HG03097 (cell line): ENCODE results near the gene CSHL1.
"Not testable (repeated sequence)": the region's sequence is repeated elsewhere in the genome, so short reads cannot be mapped to it uniquely, and the experiment has no call there.

Experiments
- ATAC-seq: cut with Tn5 transposase; IDR thresholded peaks from one replicate; pipeline ENCODE4 v1.9.1; 2021; ENCODE audit not compliant: unreplicated experiment, low FRiP score

Gene CSHL1

DNA sequence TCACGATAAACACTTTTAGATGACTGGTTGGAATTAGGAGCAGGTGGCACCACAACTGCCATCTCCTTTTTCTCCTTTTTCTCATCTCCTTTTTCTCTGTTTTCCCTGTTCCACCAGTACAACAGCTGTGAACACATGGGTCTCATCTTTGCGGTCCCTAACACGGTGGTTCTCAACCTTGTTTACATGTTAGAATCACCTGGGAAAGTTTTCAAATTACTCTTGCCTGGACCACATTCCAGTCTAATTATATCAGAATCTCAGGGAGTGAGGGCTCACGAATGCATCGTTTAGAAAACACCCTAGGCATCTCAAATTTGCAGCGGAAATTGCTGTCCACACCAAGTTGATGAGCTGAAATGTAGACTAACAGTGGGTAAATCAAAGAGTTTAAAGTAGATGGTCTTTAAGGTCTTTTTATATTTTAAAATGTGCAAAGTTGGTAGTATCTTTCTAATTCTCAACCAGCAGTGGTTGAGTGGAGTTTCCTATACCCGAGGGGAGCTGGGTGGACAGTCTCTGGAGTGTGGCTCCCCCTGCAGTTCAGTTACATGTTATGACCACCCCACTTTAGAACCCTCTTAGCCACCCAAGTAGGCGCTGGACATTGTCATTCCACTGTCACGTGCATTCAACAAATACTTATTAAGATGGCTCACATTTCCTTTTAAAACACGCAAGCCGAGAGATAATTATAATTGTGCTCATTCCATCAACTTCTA, 18.6 kb downstream of the CSHL1 start:
- ATAC-seq = not testable (repeated sequence)

DNA sequence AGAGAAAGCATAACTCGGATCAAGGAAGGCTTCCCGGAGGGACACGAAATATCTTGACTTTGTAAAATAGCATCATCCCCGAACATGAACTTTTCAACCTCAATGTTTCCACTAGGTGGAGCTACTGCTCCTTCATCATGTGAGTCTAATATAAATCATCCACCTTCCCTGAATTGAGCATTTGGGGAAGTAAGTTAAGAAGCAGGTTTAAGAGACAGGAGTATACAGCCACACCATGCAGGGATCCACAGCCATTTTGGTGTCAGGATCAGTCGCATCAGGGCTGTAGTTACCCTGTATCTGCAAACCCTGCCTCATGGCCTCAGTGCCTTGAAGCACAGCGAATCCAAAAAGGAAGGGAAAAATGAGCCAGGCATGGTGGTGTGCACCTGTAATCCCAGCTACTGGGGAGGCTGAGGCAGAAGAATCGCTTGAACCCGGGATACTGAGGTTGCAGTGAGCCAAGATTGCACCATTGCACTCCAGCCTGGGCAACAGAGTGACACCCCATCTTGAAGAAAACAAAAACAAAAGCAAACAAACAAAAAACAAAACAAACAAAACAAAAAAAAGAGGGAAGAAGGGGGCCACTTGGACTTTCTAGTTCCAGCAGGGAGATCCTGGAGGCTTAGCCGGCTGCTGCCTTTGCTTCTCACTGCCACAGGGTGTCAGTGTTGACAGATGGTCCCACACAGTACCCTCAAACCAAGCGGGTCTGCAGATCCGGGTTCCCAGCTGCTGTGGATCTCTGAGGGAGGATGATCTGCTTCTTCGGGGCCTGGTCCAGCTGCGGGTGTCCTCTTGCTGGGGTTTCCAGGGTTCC, 21.8 kb downstream of the CSHL1 start:
- ATAC-seq = not testable (repeated sequence)

DNA sequence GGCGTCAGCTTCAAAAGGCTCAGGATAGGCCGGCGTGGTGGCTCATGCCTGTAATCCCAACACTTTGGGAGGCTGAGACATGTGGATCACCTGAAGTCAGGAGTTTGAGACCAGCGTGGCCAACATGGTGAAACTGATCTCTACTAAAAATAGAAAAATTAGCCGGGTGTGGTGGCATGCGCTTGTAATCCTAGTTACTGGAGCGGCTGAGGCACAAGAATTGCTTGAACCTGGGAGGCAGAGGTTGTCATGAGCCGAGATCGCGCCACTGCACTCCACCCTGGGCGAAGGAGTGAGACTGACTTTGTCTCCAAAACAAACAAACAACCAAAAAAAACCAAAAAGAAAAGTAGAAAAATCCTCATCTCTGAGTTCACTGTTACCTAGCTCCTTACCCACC, 25.9 kb downstream of the CSHL1 start:
- not testable (repeated sequence) for ATAC-seq

DNA sequence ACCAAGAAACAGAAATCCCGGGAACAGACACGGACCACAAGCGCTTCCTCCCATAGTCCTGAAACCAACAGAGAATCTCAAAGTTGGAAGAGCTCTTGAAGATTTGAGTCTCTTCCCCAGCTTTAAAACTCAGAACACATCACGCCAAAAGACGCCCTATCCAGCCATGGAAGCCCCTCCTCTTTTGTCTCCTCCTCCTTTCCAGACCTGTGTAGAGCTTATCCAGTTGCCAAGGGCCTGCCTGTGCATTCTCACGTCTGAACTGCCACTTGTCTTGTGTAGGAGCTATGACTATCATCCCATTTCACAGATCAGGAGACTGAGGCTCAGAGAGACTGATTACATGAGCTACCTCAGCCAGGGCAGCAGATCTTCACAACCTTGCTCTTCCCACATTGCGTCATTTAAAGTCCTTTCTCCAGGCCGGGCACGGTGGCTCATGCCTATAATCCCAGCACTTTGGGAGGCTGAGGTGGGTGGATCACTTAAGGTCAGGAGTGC, 28.4 kb downstream of the CSHL1 start:
- not testable (repeated sequence) for ATAC-seq

DNA sequence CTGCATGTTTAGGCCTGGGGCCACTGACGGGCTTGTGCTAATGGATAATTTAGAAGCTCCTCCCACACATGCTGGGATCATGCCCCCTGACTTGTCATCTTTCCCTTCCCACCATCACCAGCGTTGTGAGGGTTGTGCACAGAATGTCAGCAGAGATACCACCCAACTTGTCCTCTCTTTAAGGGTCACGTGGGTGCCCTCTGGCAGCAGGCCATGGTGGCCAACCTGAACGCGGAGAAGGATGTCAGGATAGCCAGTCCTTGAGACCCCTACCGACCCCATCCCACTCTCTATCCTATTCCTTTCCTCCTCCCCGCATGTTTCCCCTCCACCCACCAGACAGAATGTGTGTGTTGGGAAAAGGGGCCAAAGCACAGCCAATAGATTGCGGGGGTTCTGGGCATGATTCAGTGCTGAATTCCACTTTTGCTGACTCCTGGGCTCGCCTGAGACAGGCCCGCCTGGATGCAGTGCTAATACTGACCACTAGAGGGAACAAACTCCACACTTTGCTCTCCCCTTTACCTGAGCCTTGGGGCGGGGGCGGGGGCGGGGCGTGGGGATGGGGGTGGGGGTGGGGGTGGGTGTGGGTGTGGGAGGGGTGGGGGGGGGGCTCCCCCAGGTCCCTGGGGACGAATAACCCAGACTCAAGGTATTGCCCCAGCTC, 29.0 kb downstream of the CSHL1 start, which contains the start of gene GH2:
TSS of gene GH2 (minus strand) at position 10 of the 667 bp plus-strand sequence. CDS start 143 bp downstream, outside the sequence.
- no peak for ATAC-seq

DNA sequence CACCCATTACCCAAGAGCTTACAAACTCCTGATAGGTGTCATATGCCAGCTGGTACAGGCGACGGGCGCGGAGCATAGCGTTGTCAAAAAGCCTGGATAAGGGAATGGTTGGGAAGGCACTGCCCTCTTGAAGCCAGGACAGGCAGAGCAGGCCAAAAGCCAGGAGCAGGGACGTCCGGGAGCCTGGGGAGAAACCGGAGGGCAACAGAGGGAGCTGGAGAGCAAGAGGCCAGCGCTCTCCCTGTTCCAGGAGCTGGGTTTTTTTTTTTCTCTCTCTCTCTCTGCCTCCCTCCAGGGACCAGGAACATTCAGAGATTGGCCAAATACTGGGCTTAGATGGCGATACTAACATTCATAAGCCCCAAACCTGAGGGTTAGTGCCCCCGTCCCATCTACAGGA, 29.7 kb downstream of the CSHL1 start:
- not testable (repeated sequence) for ATAC-seq

DNA sequence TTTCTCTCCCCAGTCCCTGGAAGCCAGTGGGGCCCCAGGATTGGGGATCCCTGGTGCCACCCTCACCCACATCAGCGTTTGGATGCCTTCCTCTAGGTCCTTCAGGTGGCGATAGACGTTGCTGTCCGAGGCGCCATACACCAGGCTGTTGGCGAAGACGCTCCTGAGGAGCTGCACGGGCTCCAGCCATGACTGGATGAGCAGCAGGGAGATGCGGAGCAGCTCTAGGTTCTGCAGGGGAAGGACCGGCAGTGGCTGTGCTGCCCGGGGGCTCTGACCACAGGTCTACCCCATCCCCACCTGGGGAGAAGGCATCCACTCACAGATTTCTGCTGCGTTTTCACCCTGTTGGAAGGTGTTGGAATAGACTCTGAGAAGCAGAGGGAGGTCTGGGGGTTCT, 30.4 kb downstream of the CSHL1 start:
- no peak for ATAC-seq

DNA sequence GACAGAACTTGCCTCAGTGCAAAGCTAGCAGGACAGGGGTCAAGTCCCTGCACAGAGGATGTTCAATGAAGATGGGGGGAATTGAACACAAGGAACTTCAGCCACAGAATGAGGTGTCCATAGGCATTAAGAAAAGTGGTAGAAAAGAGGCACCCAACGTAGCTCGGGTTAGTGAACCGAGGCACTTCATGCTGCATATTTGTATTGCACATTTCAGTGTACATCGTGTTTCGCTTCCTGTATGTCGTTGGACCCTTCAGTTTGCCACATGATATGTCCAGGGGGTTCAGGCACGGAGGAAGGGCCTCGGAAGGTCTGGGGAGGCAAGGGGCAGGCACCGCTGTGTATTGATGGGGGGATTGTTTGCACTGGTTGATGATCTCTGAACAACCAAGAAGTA, 32.6 kb downstream of the CSHL1 start:
- ATAC-seq = not testable (repeated sequence)

DNA sequence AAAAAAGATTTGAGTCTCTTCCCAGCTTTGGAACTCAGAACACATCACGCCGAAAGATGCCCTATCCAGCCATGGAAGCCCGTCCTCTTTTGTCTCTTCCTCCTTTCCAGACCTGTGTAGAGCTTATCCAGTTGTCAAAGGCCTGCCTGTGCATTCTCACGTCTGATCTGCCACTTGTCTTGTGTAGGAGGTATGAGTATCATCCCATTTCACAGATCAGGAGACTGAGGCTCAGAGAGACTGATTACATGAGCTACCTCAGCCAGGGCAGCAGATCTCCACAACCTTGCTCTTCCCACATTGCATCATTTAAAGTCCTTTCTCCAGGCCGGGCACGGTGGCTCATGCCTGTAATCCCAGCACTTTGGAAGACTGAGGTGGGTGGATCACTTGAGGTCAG, 36.4 kb downstream of the CSHL1 start:
- ATAC-seq = not testable (repeated sequence)

DNA sequence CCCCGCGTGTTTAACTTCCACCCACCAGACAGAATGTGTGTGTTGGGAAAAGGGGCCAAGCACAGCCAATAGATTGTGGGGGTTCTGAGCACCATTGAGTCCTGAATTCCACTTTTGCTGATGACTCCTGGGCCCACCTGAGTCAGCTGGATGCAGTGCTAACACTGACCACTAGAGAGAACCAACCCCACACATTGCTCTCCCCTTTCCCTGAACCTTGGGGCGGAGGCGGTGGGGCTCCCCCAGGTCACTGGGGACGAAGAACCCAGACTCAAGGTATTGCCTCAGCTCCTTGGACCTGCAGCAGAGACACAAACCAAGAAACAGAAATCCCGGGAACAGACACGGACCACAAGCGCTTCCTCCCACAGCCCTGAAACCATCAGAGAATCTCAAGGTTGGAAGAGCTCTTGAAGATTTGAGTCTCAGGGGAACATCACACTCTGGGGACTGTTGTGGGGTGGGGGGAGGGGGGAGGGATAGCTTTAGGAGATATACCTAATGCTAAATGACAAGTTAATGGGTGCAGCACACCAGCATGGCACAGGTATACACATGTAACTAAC, 36.9 kb downstream of the CSHL1 start:
- ATAC-seq = not testable (repeated sequence)

DNA sequence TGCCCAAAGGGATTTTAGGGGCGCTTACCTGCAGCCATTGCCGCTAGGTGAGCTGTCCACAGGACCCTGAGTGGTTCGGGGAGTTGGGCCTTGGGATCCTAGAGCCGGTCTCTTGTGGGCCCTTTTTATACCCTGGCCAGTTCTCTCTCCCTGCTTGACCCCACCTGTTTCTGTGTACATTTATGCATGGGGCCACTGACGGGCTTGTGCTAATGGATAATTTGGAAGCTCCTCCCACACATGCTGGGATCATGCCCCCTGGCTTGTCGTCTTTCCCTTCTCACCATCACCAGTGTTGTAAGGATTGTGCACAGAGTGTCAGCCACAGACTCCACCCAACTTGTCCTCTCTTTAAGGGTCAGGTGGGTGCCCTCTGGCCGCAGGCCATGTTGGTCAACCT, 37.5 kb downstream of the CSHL1 start, which contains the start of gene CSH2:
TSS of gene CSH2 (minus strand) at position 101 of the 400 bp plus-strand sequence. CDS start at position 38, 63 bp downstream.
- not testable (repeated sequence) for ATAC-seq

DNA sequence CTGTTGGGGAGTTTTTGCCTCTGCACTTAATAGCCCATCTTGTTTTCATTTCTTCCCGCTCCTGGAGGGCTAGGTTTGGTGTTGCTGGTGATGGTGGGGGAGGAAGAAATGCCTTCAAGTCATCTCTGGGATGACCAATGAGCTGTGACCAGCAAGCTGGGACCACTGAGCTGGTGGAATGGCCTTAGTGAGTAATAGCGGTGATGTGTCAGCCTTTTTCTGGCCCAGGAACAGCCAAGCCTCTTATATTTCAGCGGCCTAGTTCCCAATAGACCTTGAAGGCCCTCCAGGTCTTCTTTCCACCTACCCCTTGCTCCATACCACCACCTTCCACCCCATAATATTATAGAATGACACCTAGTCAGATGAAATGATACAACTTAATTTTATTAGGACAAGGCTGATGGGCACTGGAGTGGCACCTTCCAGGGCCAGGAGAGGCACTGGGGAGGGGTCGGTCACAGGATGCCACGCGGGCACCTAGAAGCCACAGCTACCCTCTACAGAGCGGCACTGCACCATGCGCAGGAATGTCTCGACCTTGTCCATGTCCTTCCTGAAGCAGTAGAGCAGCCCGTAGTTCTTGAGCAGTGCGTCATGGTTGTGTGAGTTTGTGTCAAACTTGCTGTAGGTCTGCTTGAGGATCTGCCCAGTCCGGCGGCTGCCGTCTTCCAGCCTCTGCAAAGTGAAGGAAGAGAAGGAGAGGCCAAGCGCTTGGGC, 39.3 kb downstream of the CSHL1 start:
- not testable (repeated sequence) for ATAC-seq

DNA sequence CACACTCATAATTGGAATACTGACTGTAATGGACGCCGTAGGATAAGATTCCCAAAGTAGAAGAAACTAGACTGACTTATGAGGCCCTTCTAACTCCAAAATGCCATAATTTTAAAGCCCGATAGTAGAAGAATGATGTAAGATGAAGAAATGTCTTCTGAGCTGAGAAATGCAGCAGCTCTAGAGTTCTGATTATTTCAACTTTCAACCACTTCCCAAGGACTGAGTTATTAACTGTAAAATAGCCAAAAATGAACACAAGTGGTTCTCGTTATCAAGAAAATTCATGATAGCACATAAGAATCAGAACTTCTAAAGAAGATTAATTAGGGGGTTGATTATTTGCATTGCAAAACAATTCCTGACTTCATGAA, 40.8 kb downstream of the CSHL1 start:
- not testable (repeated sequence) for ATAC-seq

DNA sequence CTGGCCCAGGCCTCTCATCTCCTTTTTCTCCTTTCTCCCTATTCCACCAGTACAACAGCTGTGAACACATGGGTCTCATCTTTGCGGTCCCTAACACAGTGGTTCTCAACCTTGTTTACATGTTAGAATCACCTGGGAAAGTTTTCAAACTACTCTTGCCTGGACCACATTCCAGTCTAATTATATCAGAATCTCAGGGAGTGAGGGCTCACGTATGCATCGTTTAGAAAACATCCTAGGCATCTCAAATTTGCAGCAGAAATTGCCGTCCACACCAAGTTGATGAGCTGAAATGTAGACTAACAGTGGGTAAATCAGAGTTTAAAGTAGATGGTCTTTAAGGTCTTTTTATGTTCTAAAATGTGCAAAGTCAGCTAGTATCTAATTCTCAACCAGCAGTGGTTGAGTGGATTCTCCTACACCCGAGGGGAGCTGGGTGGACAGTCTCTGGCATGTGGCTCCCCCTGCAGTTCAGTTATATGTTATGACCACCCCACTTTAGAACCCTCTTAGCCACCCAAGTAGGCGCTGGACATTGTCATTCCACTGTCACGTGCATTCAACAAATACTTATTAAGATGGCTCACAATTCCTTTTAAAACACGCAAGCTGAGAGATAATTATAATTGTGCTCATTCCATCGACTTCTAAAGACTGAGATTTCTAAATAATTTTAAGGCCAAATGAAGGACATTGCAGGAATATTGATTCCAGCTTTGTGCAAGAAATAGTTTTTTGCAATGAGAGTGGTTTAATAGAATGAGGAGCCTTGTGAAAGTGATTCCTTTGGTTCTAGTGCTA, 41.4 kb downstream of the CSHL1 start:
- ATAC-seq = not testable (repeated sequence)

DNA sequence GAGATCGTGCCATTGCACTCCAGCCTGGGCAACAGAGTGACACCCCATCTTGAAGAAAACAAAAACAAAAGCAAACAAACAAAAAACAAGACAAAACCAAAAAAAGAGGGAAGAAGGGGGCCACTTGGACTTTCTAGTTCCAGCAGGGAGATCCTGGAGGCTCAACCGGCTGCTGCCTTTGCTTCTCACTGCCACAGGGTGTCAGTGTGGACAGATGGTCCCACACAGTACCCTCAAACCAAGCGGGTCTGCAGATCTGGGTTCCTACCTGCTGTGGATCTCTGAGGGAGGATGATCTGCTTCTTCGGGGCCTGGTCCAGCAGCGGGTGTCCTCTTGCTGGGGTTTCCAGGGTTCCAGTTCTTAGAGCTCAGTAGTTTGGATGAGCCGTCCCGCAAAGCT, 44.4 kb downstream of the CSHL1 start:
- not testable (repeated sequence) for ATAC-seq
